HEK293 (cell line): ENCODE results near the gene C1orf21.

ENCODE experiments used
- CTCF ChIA-PET: fragments of 350-600 bp; formaldehyde crosslinking; extraction: SDS; loops from one replicate; lab custom pipeline; 2021; ENCODE audit warnings: antibody characterized with exemption; lab: Yijun Ruan, JAX
- POLR2A ChIA-PET: fragments of 300-600 bp; formaldehyde crosslinking; extraction: SDS; loops from one replicate; lab custom pipeline; 2020; ENCODE audit warnings: antibody characterized with exemption, inconsistent platforms; lab: Yijun Ruan, JAX
- H3K27ac ChIP-seq: fragments of 200-500 bp; sonication (Bioruptor generic); 2 replicates; pipeline ENCODE4 v1.5.1; 2014; ENCODE audit warnings: low read depth, low read length, control low read depth, inconsistent platforms; ENCODE audit errors: extremely low read depth
- H3K36me3 ChIP-seq, 2 experiments: fragments of 200-500 bp in 1 of 2; sonication (Bioruptor generic) in 1 of 2; 1 replicate in 1 of 2; 2 replicates in 1 of 2; pipeline ENCODE4 v1.5.1; 2014 to 2017; ENCODE audit warnings: inconsistent platforms in 2 of 2, low read length in 2 of 2; ENCODE audit not compliant: control insufficient read depth in 2 of 2, insufficient read depth in 1 of 2
- H3K4me1 ChIP-seq: fragments of 200-500 bp; sonication (Bioruptor generic); 2 replicates; pipeline ENCODE4 v1.5.1; 2014; ENCODE audit warnings: mild to moderate bottlenecking, low read length, inconsistent platforms; ENCODE audit not compliant: control insufficient read depth, insufficient read depth
- H3K4me3 ChIP-seq: 2 replicates; pipeline ENCODE4 v1.5.1; 2011; ENCODE audit warnings: low read depth, mild to moderate bottlenecking, control low read depth, low read length, moderate library complexity
- H3K9me3 ChIP-seq: fragments of 200-500 bp; sonication (Bioruptor generic); 2 replicates; pipeline ENCODE4 v1.5.1; 2014; ENCODE audit warnings: low read depth, low read length, inconsistent platforms; ENCODE audit not compliant: control insufficient read depth, insufficient read depth
- ATF2 ChIP-seq: fragments of 450-650 bp; formaldehyde crosslinking; IDR thresholded peaks from 2 replicates; pipeline ENCODE4 v1.5.1; 2016; ENCODE audit warnings: missing biosample characterization, missing genetic modification characterization, low read depth
- GFI1B ChIP-seq: fragments of 450-650 bp; formaldehyde crosslinking; IDR thresholded peaks from 2 replicates; pipeline ENCODE4 v1.5.1; 2016; ENCODE audit warnings: missing biosample characterization, missing genetic modification characterization
- HIC1 ChIP-seq: fragments of 450-650 bp; formaldehyde crosslinking; IDR thresholded peaks from 2 replicates; pipeline ENCODE4 v1.5.1; 2016; ENCODE audit warnings: missing biosample characterization, missing genetic modification characterization
- SALL2 ChIP-seq: fragments of 450-650 bp; formaldehyde crosslinking; IDR thresholded peaks from 2 replicates; pipeline ENCODE4 v1.5.0; 2017; ENCODE audit warnings: missing biosample characterization, mild to moderate bottlenecking, missing genetic modification characterization, borderline replicate concordance
- SP3 ChIP-seq: fragments of 450-650 bp; formaldehyde crosslinking; IDR thresholded peaks from 2 replicates; pipeline ENCODE4 v1.5.1; 2016; ENCODE audit warnings: missing biosample characterization, missing genetic modification characterization
- ZNF211 ChIP-seq: fragments of 450-650 bp; formaldehyde crosslinking; IDR thresholded peaks from 2 replicates; pipeline ENCODE4 v1.5.1; 2016; ENCODE audit warnings: low read depth, missing biosample characterization, missing genetic modification characterization
- ZNF223 ChIP-seq: fragments of 450-650 bp; formaldehyde crosslinking; IDR thresholded peaks from 2 replicates; pipeline ENCODE4 v1.5.1; 2016; ENCODE audit warnings: missing biosample characterization, missing genetic modification characterization
- ZNF530 ChIP-seq: fragments of 450-650 bp; formaldehyde crosslinking; IDR thresholded peaks from 2 replicates; pipeline ENCODE4 v1.5.1; 2016; ENCODE audit warnings: low read depth, missing biosample characterization, missing genetic modification characterization
- ZNF629 ChIP-seq: fragments of 450-650 bp; formaldehyde crosslinking; IDR thresholded peaks from 2 replicates; pipeline ENCODE4 v1.5.1; 2017; ENCODE audit warnings: missing biosample characterization, missing genetic modification characterization
- TF ChIP-seq, protein P1 (sequence below): fragments of 450-650 bp; formaldehyde crosslinking; IDR thresholded peaks from 2 replicates; pipeline ENCODE4 v1.5.1; 2016; ENCODE audit warnings: missing biosample characterization, missing genetic modification characterization
- TF ChIP-seq, protein P2 (sequence below): fragments of 450-650 bp; formaldehyde crosslinking; IDR thresholded peaks from 2 replicates; pipeline ENCODE4 v1.5.1; 2016; ENCODE audit warnings: missing biosample characterization, missing genetic modification characterization, low read depth

The C1orf21 gene

GRCh38 chr1:184445997-184446396, 59.2 kb downstream of the C1orf21 start:
- no peak overlapping the region for H3K4me3 ChIP-seq
- no peak for TF ChIP-seq ZNF211 (tag by site-specific recombination)
- no peaks in the 10 kb centered on the region for H3K4me1 ChIP-seq
- CTCF ChIA-PET, result interaction anchor here (0.6 kb wide), 2 partner anchors 219 to 387 kb away, joined by 3 to 4 read pairs; no protein-coding TSS in a partner anchor
- no peaks in the 10 kb centered on the region for H3K36me3 ChIP-seq
- no peak overlapping the region for H3K27ac ChIP-seq
- H3K9me3 ChIP-seq, result no peaks in the 10 kb centered on the region
- POLR2A ChIA-PET, result interaction anchor here (0.7 kb wide), 1 partner anchor 51 kb away, joined by 3 read pairs; no protein-coding TSS in a partner anchor

DNA sequence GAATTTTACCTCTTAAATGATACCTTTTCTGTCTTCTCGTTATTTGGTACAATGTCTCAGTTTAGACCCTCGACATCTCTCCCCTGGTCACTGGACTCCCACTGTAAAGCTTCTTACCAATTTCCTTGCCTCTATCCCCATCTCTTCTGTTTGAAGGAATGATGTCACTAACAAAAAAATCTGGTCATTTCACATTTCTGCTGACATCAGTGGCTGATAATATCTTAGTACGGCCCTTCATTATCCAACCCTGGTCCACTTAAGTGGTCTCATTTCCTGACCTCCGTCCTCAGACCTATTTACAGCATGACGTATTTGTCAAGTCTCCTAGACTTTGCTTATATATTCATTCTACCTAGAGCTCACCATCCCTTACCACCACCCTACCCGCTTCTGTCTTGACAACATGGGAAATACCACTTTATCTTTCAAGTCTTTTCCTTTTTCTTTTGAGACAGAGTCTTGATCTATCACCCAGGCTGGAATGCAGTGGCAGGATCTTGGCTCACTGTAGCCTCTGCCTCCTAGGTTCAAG, 60.9 kb downstream of the C1orf21 start:
- Histone ChIP-seq H3K36me3 (no peaks in the 10 kb centered on the region), H3K27ac (no peak overlapping the region), H3K4me3 (no peak overlapping the region), H3K9me3 (no peaks in the 10 kb centered on the region), H3K4me1 (no peaks in the 10 kb centered on the region)
- POLR2A ChIA-PET, result no interaction called here
- CTCF ChIA-PET, result interaction anchor here (0.8 kb wide), 1 partner anchor 10 kb away, joined by 3 read pairs; no protein-coding TSS in a partner anchor
- TF ChIP-seq ZNF629 (0 out of 2 replicates have a peak, but pooled peaks have one; percentile 25), SALL2 (tag by site-specific recombination) (no peak), ZNF223 (tag by site-specific recombination) (no peak), ZNF530 (tag by site-specific recombination) (no peak), ATF2 (peak; percentile 50; the same call in 1 of the 2 replicates)
- TF ChIP-seq, protein P1, sequence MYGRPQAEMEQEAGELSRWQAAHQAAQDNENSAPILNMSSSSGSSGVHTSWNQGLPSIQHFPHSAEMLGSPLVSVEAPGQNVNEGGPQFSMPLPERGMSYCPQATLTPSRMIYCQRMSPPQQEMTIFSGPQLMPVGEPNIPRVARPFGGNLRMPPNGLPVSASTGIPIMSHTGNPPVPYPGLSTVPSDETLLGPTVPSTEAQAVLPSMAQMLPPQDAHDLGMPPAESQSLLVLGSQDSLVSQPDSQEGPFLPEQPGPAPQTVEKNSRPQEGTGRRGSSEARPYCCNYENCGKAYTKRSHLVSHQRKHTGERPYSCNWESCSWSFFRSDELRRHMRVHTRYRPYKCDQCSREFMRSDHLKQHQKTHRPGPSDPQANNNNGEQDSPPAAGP (tag by site-specific recombination), result no peak

DNA sequence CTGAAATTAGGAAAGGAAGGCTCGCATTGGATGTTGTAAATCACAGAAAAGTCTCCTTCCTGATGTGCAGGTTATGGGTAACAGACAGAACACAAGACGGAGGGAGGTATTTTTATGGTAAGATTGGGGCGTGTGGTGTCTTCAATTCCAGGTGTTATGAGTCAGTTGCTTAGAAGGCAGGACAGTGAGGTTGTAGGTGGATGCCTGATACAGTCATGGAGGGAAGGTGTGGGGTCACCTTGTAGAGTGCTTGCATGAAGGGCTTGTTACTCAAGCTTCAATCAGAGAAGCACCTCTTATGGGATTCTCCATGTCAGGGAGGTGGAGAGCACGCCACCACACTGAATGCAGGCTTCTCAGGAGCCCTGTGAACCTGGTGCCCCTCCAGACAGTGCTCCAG, 63.1 kb downstream of the C1orf21 start:
- CTCF ChIA-PET, result interaction anchor here (1.2 kb wide), 1 partner anchor 214 kb away, joined by 4 read pairs; no protein-coding TSS in a partner anchor
- POLR2A ChIA-PET, result no interaction called here

DNA sequence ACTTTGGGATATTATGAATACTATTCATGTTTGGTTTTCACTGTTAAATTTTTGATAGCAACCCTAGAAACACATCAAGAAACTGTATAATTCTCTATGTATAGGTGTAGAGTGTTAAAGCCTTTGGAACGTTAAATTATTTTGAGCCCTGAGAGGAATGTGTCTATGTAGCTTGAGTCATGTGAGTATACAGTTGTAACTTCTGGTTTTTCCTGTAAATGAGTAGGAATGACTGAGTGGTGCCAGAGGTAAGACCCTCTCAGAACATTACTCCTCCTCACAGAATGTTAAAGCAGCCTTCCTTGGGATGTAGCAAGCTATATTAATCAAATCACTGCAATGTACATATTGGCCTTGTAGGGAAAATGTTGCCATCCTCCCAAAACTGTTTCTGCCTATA, 69.0 kb downstream of the C1orf21 start:
- H3K4me3 ChIP-seq, result no peak overlapping the region
- peaks cover 15% of the 10 kb centered on the region for H3K4me1 ChIP-seq
- ChIA-PET CTCF (interaction anchor here (0.5 kb wide), 1 partner anchor 57 kb away, joined by 3 read pairs; no protein-coding TSS in a partner anchor), POLR2A (interaction anchor here (2.2 kb wide), 1 partner anchor 69 kb away, joined by 6 read pairs; the partner anchor contains the start of gene C1orf21)
- H3K27ac ChIP-seq, result no peak overlapping the region
- H3K36me3 ChIP-seq, result no peaks in the 10 kb centered on the region
- no peaks in the 10 kb centered on the region for H3K9me3 ChIP-seq
- no peak for TF ChIP-seq HIC1 (tag by site-specific recombination)
- TF ChIP-seq GFI1B, result 0 out of 2 replicates have a peak, but pooled peaks have one; percentile 26

More for the DNA sequence above, 63.1 kb downstream of the C1orf21 start:
- H3K4me1 ChIP-seq, result 0 out of 2 replicates have a peak, but pooled peaks cover 5% of the 10 kb centered on the region
- no peak overlapping the region for H3K27ac ChIP-seq
- H3K9me3 ChIP-seq, result no peaks in the 10 kb centered on the region
- H3K36me3 ChIP-seq, result no peaks in the 10 kb centered on the region
- no peak overlapping the region for H3K4me3 ChIP-seq
- TF ChIP-seq, protein P2, sequence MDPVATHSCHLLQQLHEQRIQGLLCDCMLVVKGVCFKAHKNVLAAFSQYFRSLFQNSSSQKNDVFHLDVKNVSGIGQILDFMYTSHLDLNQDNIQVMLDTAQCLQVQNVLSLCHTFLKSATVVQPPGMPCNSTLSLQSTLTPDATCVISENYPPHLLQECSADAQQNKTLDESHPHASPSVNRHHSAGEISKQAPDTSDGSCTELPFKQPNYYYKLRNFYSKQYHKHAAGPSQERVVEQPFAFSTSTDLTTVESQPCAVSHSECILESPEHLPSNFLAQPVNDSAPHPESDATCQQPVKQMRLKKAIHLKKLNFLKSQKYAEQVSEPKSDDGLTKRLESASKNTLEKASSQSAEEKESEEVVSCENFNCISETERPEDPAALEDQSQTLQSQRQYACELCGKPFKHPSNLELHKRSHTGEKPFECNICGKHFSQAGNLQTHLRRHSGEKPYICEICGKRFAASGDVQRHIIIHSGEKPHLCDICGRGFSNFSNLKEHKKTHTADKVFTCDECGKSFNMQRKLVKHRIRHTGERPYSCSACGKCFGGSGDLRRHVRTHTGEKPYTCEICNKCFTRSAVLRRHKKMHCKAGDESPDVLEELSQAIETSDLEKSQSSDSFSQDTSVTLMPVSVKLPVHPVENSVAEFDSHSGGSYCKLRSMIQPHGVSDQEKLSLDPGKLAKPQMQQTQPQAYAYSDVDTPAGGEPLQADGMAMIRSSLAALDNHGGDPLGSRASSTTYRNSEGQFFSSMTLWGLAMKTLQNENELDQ, result no peak
- no peak for TF ChIP-seq SP3 (tag by site-specific recombination)
- TF ChIP-seq, all 188 proteins: peak for 0
